Osteocyte (in vitro differentiated cells): ENCODE data around the gene WDR75. TPM values are rescaled to one million over a fixed set of nuclear protein-coding genes. Genes with fewer than 3 reads are reported as not detected.

Source experiments
- DNase-seq: peaks from one replicate; pipeline ENCODE4 v3.0.0; 2021; ENCODE audit warnings: mixed read lengths; ENCODE audit not compliant: unreplicated experiment; ENCODE audit errors: extremely low spot score
- H3K27ac Mint-ChIP-seq: one replicate; pipeline ENCODE4 v1.8.0; 2021; ENCODE audit warnings: mild to moderate bottlenecking, mixed read lengths; ENCODE audit not compliant: unreplicated experiment
- H3K27me3 Mint-ChIP-seq: one replicate; pipeline ENCODE4 v1.8.0; 2021; ENCODE audit warnings: mixed read lengths; ENCODE audit not compliant: unreplicated experiment
- H3K36me3 Mint-ChIP-seq: one replicate; pipeline ENCODE4 v1.8.0; 2021; ENCODE audit warnings: mixed read lengths; ENCODE audit not compliant: unreplicated experiment
- H3K4me1 Mint-ChIP-seq: one replicate; pipeline ENCODE4 v1.8.0; 2021; ENCODE audit warnings: mixed read lengths; ENCODE audit not compliant: unreplicated experiment
- H3K4me3 Mint-ChIP-seq: one replicate; pipeline ENCODE4 v1.8.0; 2021; ENCODE audit warnings: mild to moderate bottlenecking, moderate library complexity, mixed read lengths; ENCODE audit not compliant: unreplicated experiment
- H3K9me3 Mint-ChIP-seq: one replicate; pipeline ENCODE4 v1.8.0; 2021; ENCODE audit warnings: mixed read lengths; ENCODE audit not compliant: unreplicated experiment
- long read RNA-seq: library from polyadenylated mRNA; unstranded; transcript quantifications from one replicate; pipeline ENCODE4 v2.0.0, GENCODE V29; 2021
- total RNA-seq: library from RNA; stranded (reverse); gene quantifications from 2 replicates; pipeline ENCODE4 v1.2.1, GENCODE V29; 2021
- TF ChIP-seq, protein P1 (sequence below): fragments of 200-600 bp; sonication (generic); IDR thresholded peaks from 2 replicates; pipeline ENCODE4 v1.5.0; 2021; ENCODE audit warnings: antibody characterized with exemption, mild to moderate bottlenecking, moderate library complexity

Gene WDR75
- total RNA-seq, result 38.8 and 41.0 TPM in 2 replicates
- long read RNA-seq, transcript WDR75-201 (21 exons, 2,701 nt), result major isoform, 202 of 254 reads
- long read RNA-seq, partial matches to known transcripts, result 26 of 254 reads
- long read RNA-seq, other reads (novel, unspliced or antisense), result 24 of 254 reads

DNA sequence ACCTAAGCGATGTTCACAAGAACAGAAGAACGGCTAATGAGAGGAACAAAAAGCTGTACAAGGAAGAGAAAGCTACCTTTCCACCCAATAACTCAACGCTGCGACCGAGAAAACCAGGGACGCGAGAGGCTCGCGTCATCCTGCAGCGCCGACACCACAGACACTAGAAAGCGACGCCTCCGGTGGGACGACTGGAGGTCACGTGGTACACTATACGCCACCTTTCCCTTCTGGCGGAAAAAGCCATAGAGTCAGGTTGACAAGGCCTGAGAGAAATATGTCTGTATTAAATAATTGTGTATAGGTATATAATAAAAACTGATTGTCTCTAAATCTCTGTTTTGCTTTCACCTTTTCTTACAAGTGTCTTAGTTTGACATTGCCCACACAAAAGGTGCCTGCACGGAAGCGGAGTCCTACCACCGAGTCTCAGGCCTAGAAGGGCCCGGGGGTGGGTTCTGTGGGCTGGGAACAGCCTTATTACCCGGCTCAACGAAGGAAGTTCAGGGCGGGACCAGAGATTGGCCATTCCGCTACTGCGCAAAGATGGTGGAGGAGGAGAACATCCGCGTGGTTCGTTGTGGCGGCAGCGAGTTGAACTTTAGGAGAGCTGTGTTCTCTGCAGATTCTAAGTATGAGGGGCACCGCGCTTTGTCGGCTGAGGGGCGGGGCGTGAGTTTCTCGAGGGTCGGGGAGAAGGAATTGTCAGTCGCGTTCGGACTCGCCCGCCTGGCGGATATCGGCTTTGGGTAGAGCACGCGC is at the start of gene WDR75:
TSS of gene WDR75 (plus strand) at position 528 of the 762 bp plus-strand sequence. CDS start at position 547, 19 bp downstream.
- Mint-ChIP-seq H3K27me3 (peaks cover 6% of the 10 kb centered on the region), H3K27ac (peak within 1 kb of the TSS; percentile 99), H3K4me3 (peak within 1 kb of the TSS; percentile 100), H3K36me3 (no peaks in the 10 kb centered on the region), H3K9me3 (no peaks in the 10 kb centered on the region), H3K4me1 (peaks cover 22% of the 10 kb centered on the region)
- TF ChIP-seq, protein P1, sequence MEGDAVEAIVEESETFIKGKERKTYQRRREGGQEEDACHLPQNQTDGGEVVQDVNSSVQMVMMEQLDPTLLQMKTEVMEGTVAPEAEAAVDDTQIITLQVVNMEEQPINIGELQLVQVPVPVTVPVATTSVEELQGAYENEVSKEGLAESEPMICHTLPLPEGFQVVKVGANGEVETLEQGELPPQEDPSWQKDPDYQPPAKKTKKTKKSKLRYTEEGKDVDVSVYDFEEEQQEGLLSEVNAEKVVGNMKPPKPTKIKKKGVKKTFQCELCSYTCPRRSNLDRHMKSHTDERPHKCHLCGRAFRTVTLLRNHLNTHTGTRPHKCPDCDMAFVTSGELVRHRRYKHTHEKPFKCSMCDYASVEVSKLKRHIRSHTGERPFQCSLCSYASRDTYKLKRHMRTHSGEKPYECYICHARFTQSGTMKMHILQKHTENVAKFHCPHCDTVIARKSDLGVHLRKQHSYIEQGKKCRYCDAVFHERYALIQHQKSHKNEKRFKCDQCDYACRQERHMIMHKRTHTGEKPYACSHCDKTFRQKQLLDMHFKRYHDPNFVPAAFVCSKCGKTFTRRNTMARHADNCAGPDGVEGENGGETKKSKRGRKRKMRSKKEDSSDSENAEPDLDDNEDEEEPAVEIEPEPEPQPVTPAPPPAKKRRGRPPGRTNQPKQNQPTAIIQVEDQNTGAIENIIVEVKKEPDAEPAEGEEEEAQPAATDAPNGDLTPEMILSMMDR, result no peak
- peak; percentile 96 for DNase-seq

DNA sequence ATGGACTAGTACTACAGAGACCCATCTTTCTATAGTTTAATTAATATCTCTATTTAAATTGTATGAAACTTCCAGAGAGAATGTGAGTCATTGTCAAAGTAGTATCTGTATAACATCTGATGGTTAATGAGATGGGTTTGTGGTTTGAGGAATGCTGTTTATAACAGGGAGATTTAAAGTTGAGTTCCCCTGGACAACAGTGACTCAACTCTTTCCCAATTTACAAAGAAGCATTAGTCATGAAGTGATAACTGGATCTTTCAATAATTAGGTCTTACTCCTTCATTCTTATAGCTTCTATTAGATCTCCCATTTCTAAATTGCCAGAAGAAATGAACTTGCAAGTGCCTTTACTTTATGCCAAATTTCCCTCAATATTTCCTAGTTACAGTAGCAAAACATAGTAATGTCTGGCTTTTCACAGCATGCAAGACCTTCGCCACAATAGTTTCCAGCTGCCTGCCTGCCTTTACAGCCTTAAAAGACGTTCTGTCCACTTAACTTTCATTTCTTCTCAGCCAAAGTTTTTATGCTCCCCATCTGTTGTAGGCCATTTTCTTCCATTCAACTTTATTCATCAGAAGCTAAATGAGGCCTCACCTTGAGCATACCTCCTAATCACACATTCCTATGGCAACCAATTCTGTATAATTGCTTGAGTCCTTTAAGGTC is 47.7 kb upstream of the WDR75 start:
- peak overlapping the region; percentile 93 for H3K27ac Mint-ChIP-seq
- H3K36me3 Mint-ChIP-seq, result peaks cover 11% of the 10 kb centered on the region
- peaks cover 17% of the 10 kb centered on the region for H3K9me3 Mint-ChIP-seq
- no peaks in the 10 kb centered on the region for H3K27me3 Mint-ChIP-seq
- H3K4me3 Mint-ChIP-seq, result no peak overlapping the region
- peaks cover 29% of the 10 kb centered on the region for H3K4me1 Mint-ChIP-seq
- TF ChIP-seq, protein P1, result no peak
- no peak for DNase-seq

DNA sequence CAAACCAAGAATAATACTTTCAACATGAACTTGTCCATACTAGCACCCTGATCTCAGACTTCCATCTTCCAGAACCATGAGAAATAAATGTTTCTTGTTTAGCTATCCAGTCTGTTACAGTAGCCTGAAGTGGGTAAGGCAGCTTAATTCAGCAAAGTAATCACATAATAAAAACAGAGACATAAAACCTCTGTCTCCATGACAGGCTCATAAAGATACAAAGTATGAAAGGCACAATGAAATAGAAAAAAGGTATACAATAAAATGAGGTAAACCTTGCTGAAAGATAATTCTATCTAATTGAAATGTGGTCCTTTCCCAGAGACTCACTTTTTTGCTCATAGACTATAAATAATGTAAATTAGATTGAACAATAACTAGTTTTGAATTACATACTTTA is 46.7 kb upstream of the WDR75 start:
- H3K36me3 Mint-ChIP-seq, result peaks cover 15% of the 10 kb centered on the region
- no peak overlapping the region for H3K4me3 Mint-ChIP-seq
- TF ChIP-seq, protein P1, result no peak
- DNase-seq, result no peak
- peak overlapping the region; percentile 93 for H3K27ac Mint-ChIP-seq
- peaks cover 29% of the 10 kb centered on the region for H3K4me1 Mint-ChIP-seq
- peaks cover 22% of the 10 kb centered on the region for H3K9me3 Mint-ChIP-seq
- no peaks in the 10 kb centered on the region for H3K27me3 Mint-ChIP-seq

- Mint-ChIP-seq H3K36me3 (peaks cover 31% of the 10 kb centered on the region), H3K27ac (peak overlapping the region; percentile 65), H3K9me3 (peaks cover 28% of the 10 kb centered on the region), H3K4me1 (peaks cover 43% of the 10 kb centered on the region), H3K27me3 (no peaks in the 10 kb centered on the region), H3K4me3 (no peak overlapping the region)
- DNase-seq, result no peak
- TF ChIP-seq, protein P1, result no peak
These were observed 38.3 kb upstream of the WDR75 start for GRCh38 chr2:189402932-189403331.
